H1 (cell line): ENCODE measurements around the gene RAMACL. TPM values are rescaled to one million over a fixed set of nuclear protein-coding genes. Genes with fewer than 3 reads are reported as not detected.

ENCODE experiments used
- polyA plus RNA-seq, 7 experiments: library from polyadenylated mRNA; depleted of rRNA in 3 of 7; stranded (reverse) in 5 of 7; unstranded in 2 of 7; fragments of >200 nt in 5 of 7; fragments of 200-250 nt in 2 of 7; gene quantifications; 1 replicate in 5 of 7; 2 replicates in 1 of 7; 4 replicates in 1 of 7; pipeline versions ENCODE4 v1.2.1 to v1.2.3, GENCODE V29; 2011 to 2013; ENCODE audit warnings: missing spikeins in 2 of 7, mixed read lengths in 2 of 7
- total RNA-seq: library from RNA; stranded (reverse); fragmentation: NEBNext Ultra II Directional; extraction: Animal tissue kit (Norgen Biotek cat#: 25700); gene quantifications from 2 replicates; pipeline ENCODE4 v1.2.1, GENCODE V29; 2021
- TF ChIP-seq, protein P1 (sequence below): IDR thresholded peaks from 2 replicates; pipeline ENCODE4 v1.6.1; 2011; ENCODE audit warnings: low read depth, mild to moderate bottlenecking, low read length; ENCODE audit not compliant: insufficient read depth
- TF ChIP-seq, protein P2 (sequence below): IDR thresholded peaks from 2 replicates; pipeline ENCODE4 v1.6.1; 2012; ENCODE audit warnings: low read length, inconsistent platforms

The RAMACL gene
- total and polyA plus RNA-seq, 2 of the 8 experiments (the other 6 are each of a cell fraction or from before 2014, with no cell fraction given) = 0.23 to 0.97 TPM

DNA sequence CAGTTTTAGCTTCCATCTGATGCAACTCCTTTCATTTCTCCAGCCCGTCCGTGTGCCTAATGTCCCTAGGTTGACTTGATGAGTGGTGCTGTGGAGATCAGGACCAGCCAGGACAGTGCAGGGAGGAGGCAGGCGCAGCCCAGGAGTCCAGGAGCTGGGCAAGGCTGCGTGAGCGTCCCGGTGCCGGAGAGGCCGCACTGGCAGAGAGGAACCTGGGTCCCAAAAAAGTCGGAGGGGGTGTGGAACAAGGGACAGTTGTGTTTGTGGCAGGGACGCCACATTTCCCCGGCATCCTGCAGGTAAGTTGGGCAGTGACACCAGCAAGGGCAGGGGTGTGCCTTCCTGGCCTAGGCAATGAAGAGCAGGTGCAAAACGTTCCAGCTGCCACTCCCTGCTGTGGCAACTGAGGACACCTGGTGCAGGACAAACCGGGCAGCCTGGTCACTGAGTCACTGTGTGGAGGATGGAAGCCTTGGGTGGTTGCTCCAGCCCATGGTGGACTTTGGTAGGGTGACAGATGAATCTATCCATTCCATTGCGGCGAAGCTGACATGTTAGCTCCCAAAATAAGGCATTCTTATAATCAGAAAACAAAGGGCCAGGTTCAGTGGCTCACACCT lies 53.2 kb downstream of the RAMACL start (continued):
- TF ChIP-seq, protein P1, sequence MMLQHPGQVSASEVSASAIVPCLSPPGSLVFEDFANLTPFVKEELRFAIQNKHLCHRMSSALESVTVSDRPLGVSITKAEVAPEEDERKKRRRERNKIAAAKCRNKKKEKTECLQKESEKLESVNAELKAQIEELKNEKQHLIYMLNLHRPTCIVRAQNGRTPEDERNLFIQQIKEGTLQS = no peak
- TF ChIP-seq, protein P2, sequence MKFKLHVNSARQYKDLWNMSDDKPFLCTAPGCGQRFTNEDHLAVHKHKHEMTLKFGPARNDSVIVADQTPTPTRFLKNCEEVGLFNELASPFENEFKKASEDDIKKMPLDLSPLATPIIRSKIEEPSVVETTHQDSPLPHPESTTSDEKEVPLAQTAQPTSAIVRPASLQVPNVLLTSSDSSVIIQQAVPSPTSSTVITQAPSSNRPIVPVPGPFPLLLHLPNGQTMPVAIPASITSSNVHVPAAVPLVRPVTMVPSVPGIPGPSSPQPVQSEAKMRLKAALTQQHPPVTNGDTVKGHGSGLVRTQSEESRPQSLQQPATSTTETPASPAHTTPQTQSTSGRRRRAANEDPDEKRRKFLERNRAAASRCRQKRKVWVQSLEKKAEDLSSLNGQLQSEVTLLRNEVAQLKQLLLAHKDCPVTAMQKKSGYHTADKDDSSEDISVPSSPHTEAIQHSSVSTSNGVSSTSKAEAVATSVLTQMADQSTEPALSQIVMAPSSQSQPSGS = no peak

Other genes starting within 250 kb of the RAMACL start
- 50.6 and 52.3 TPM in 2 replicates for gene SFT2D1, start 244.1 kb downstream of the RAMACL start, total RNA-seq
- 67.8 and 76.1 TPM in 2 replicates for gene SFT2D1, start 244.1 kb downstream of the RAMACL start, polyA plus RNA-seq (2011; rRNA removed)
- gene MPC1, start 203.7 kb downstream of the RAMACL start, total RNA-seq = 12.6 and 15.5 TPM in 2 replicates
- 7.6 and 10.2 TPM in 2 replicates for gene MPC1, start 203.7 kb downstream of the RAMACL start, polyA plus RNA-seq (2011; rRNA removed)
- gene RPS6KA2, start 40.6 kb upstream of the RAMACL start, total RNA-seq = 24.4 and 25.7 TPM in 2 replicates
- gene RPS6KA2, start 40.6 kb upstream of the RAMACL start, polyA plus RNA-seq (2011; rRNA removed) = 8.8 and 13.8 TPM in 2 replicates